ENCODE measurements around the gene SYT2. TPM values are rescaled to one million over a fixed set of nuclear protein-coding genes. Genes with fewer than 3 reads are reported as not detected.
"Not testable (repeated sequence)": the region's sequence is repeated elsewhere in the genome, so short reads cannot be mapped to it uniquely, and the experiment has no call there.

Gene SYT2
- total RNA-seq, 2 donors from 2014 or later, result under 0.01 TPM; not detected in 1

- no peaks in the 10 kb centered on the region for H3K36me3 ChIP-seq
- no peak for ATAC-seq (ENCODE audit: insufficient number of reproducible peaks, low FRiP score, low read depth)
- no peak overlapping the region for H3K27ac ChIP-seq
- TF ChIP-seq CTCF (IDR thresholded peaks at IDR 0.05), result no peak
- no peak for DNase-seq (ENCODE audit: low spot score)
- H3K4me3 ChIP-seq, result peak overlapping the region; percentile 74
- peaks cover 16 to 25% of the 10 kb centered on the region in 2 donors for H3K4me1 ChIP-seq (ENCODE audit: control insufficient read depth in 1 of 2, low read depth in 2 of 2)
- no peaks in the 10 kb centered on the region for H3K27me3 ChIP-seq (replicated peaks; ENCODE audit: insufficient read depth)
- H3K9me3 ChIP-seq, result no peaks in the 10 kb centered on the region
Measured at GRCh38 chr1:202643397-202644218, 66.6 kb downstream of the SYT2 start.

- no peak for ATAC-seq (ENCODE audit: insufficient number of reproducible peaks, low FRiP score, low read depth)
Measured at GRCh38 chr1:202642619-202643291, 67.5 kb downstream of the SYT2 start.

GRCh38 chr1:202642212-202642611, 68.0 kb downstream of the SYT2 start:
- ATAC-seq (ENCODE audit: insufficient number of reproducible peaks, low FRiP score, low read depth) (no peak), DNase-seq (ENCODE audit: low spot score) (no peak)
- Histone ChIP-seq H3K9me3 (no peaks in the 10 kb centered on the region), H3K27me3 (replicated peaks; ENCODE audit: insufficient read depth) (no peaks in the 10 kb centered on the region), H3K36me3 (no peaks in the 10 kb centered on the region), H3K27ac (no peak overlapping the region), H3K4me1 (ENCODE audit: control insufficient read depth in 1 of 2, low read depth in 2 of 2) (peaks cover 16 to 25% of the 10 kb centered on the region in 2 donors), H3K4me3 (peak overlapping the region; percentile 74)
- no peak for TF ChIP-seq CTCF (IDR thresholded peaks at IDR 0.05)

More at GRCh38 chr1:202642619-202643291, 67.5 kb downstream of the SYT2 start:
- no peak for TF ChIP-seq CTCF (IDR thresholded peaks at IDR 0.05)
- H3K4me3 ChIP-seq, result peak overlapping the region; percentile 74
- H3K27ac ChIP-seq, result no peak overlapping the region
- no peaks in the 10 kb centered on the region for H3K27me3 ChIP-seq (replicated peaks; ENCODE audit: insufficient read depth)
- H3K4me1 ChIP-seq (ENCODE audit: control insufficient read depth in 1 of 2, low read depth in 2 of 2), result peaks cover 16 to 25% of the 10 kb centered on the region in 2 donors
- no peaks in the 10 kb centered on the region for H3K9me3 ChIP-seq
- DNase-seq (ENCODE audit: low spot score), result no peak
- no peaks in the 10 kb centered on the region for H3K36me3 ChIP-seq

GRCh38 chr1:202639500-202639899, 70.8 kb downstream of the SYT2 start:
- H3K4me1 ChIP-seq (ENCODE audit: control insufficient read depth in 1 of 2, low read depth in 2 of 2), result peaks cover 16 to 24% of the 10 kb centered on the region in 2 donors
- H3K36me3 ChIP-seq, result no peaks in the 10 kb centered on the region
- ATAC-seq (ENCODE audit: insufficient number of reproducible peaks, low FRiP score, low read depth) (no peak), DNase-seq (ENCODE audit: low spot score) (no peak)
- TF ChIP-seq CTCF (IDR thresholded peaks at IDR 0.05), result no peak
- H3K9me3 ChIP-seq, result no peaks in the 10 kb centered on the region
- no peak overlapping the region for H3K4me3 ChIP-seq
- no peak overlapping the region for H3K27ac ChIP-seq
- no peaks in the 10 kb centered on the region for H3K27me3 ChIP-seq (replicated peaks; ENCODE audit: insufficient read depth)

GRCh38 chr1:202638701-202639305, 71.5 kb downstream of the SYT2 start:
- ATAC-seq (ENCODE audit: insufficient number of reproducible peaks, low FRiP score, low read depth); DNase-seq (ENCODE audit: low spot score); H3K36me3 ChIP-seq; H3K27ac ChIP-seq; H3K4me3 ChIP-seq; H3K9me3 ChIP-seq; H3K27me3 ChIP-seq (replicated peaks; ENCODE audit: insufficient read depth): not testable (repeated sequence)
- H3K4me1 ChIP-seq (ENCODE audit: control insufficient read depth in 1 of 2, low read depth in 2 of 2), result peaks cover 12 to 17% of the 10 kb centered on the region in 2 donors

Data from thoracic aorta (tissue), 2 donors.